HG03457 (cell line): Measurements from ENCODE around the gene BPIFA3.
"Not testable (repeated sequence)": the region's sequence is repeated elsewhere in the genome, so short reads cannot be mapped to it uniquely, and the experiment has no call there.

Experiments
- ATAC-seq: cut with Tn5 transposase; IDR thresholded peaks from one replicate; pipeline ENCODE4 v1.9.1; 2021; ENCODE audit warnings: moderate number of reproducible peaks; ENCODE audit not compliant: unreplicated experiment

BPIFA3 gene

DNA sequence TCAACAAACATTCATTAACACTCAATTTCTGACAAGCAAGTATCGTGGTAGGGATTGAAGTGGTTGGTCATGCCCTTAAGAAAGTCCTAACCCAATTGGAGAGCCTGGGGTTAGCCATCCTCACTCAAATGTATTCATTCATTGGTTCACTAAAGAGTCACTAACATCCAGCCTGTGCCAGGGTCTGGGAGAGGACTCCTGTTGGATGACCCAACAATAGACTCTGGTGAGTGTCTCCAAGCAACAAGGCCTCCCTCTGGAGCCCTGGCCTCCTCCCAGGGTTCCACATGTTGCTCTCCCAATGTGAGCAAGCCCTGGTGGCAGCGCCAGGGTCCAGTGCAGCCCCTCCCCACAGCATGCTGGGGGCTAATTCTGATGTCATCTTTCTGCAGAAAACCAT is at the start of gene BPIFA3:
BPIFA3 (plus strand) TSS at position 301 of the 400 bp plus-strand sequence. CDS start 185 bp downstream, outside the sequence.
- no peak for ATAC-seq

DNA sequence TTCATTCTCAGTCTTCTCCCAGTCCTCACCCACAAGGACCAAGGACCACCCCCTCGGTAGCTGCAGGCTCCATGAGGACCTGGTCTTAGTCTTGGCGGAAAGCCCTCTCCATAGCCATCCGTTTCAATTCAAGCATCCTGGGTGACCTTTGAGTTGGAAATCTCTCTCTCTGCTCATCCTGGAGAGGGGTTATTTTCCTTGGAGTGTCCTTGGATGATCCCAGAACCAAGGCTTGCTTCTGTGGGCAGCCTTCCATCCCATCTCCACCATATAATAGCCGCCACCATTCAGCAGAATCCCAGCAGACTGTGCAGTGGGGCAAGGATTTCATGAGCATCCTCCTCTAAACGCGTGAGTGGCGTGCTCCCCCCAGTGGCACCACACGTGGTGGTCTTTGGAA is 49.3 kb upstream of the BPIFA3 start, which contains the start of gene BPIFA2:
BPIFA2 (plus strand) TSS at position 301 of the 400 bp plus-strand sequence. CDS start 987 bp downstream, outside the sequence.
- ATAC-seq, result no peak

DNA sequence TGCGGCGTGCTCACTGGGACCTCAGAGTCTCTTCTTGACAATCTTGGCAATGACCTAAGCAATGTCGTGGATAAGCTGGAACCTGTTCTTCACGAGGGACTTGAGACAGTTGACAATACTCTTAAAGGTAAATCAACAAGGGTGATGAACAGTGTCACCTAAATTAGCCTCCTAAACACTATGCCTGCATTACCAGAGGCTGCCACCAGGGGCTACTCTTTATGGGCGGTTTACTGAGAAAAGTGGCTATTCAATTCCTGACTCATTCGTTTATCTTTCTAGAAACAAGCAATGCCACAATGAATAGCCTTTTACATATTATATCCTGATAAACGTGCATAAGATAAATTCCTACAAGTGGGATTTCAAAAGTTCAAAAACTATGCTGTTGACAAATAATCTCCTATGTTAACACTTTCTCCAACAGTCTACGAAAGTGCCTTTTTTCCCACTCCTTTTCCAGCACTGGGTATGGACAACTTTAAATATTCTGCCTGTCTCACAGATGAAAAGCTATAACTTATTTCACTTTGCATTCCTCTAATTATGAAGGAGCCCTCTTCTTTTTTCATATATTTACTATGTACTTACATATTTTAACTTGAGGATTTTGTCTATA is 47.9 kb upstream of the BPIFA3 start:
- ATAC-seq, result no peak

DNA sequence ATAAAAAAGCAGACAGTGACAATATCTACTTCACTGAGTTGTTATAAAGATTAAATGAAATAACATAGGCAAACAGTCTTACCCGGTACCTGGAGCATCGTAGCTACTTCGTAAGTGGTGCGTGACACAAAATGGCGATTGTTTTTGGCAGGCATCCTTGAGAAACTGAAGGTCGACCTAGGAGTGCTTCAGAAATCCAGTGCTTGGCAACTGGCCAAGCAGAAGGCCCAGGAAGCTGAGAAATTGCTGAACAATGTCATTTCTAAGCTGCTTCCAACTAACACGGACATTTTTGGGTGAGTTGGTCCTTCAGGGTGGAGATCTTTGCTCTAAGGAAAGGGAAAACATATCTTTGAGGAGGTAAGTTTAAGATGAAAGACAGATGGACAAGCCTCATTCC is 44.4 kb upstream of the BPIFA3 start:
- ATAC-seq, result no peak

DNA sequence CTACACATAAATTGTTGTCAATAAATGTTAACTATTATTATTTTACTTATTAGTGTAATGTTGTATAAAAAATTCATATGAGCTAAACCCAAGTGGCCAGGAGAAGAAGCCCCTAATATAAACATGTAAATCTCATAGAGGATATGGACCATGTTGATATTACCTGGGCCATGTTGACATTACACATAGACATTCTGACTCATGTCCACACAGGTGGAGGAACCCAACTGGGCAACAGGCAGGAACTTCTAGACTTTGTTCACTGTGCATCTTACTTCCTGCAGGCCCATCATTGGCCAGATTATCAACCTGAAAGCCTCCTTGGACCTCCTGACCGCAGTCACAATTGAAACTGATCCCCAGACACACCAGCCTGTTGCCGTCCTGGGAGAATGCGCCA is 42.0 kb upstream of the BPIFA3 start:
- no peak for ATAC-seq

DNA sequence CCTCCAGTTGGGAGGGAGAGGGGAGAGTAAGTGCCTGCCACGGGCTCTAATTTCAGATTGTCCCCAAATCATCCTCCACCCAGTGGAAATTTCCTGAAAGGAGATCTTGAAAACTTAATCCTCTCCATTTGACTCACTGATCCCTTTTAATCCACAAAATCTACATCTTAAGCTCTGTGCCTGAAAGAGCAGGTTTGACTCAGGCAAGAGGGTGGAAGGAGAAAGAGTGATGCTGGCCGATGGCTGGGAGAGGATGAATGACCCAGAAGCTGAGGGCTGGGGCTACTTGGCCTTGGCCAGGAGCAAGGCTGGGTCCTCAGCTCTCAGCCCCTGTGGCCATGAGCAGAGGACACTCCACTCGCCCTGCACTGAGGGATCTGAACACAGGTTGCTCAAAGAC is 41.1 kb upstream of the BPIFA3 start:
- no peak for ATAC-seq

DNA sequence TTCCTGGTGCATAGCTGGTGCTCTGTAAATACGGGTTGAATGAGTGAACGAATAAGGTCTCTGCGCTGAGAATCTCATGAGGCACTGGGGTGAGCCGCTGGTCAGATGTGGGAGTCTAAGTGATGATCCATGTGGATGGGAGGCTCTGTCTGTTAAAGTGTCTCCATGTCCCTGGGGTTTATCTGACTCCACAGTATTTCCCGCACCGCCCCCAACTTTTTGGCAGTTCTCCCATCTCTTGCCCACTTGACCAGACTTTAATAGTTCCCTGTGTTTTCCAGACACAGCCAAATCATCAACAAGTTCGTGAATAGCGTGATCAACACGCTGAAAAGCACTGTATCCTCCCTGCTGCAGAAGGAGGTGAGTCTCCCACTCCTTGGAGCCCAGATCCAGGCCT is 39.3 kb upstream of the BPIFA3 start:
- ATAC-seq, result no peak

DNA sequence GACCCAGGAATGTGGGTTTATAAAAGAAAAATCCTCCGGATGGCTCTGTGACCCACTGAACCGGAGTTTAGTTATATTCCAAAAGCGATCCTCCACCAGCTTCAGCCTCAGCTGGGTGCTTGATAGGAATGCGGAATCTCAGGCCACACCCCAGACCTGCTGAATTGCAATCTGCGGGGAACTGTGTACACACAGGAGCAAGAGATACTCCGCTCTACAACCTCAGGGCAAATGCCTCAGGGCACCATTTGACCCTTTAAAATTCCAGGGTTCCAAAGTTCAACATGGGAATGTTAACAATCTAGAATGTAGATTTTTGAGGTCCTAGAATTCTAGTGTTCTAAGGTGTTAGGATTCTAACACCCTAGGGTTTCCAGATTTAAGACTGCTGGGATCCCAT is 38.4 kb upstream of the BPIFA3 start:
- no peak for ATAC-seq

DNA sequence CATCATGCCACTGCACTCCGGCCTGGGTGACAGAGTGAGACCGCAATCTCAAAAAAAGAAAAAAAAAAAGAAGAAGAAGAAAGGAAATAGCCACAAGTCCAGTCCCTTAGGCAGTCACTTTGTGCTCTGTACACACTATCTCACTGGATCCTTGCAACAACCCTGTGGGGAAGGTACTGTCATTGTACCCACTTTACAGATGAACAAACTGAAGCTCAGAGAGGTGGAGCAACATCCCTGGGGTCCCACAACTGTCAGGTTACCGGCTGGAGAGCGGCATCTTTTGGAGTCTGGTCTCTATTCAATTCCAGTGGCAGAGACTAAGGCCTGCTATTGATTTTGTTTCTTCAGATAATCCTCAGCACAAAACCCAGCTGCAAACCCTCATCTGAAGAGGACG is 37.0 kb upstream of the BPIFA3 start:
- no peak for ATAC-seq

DNA sequence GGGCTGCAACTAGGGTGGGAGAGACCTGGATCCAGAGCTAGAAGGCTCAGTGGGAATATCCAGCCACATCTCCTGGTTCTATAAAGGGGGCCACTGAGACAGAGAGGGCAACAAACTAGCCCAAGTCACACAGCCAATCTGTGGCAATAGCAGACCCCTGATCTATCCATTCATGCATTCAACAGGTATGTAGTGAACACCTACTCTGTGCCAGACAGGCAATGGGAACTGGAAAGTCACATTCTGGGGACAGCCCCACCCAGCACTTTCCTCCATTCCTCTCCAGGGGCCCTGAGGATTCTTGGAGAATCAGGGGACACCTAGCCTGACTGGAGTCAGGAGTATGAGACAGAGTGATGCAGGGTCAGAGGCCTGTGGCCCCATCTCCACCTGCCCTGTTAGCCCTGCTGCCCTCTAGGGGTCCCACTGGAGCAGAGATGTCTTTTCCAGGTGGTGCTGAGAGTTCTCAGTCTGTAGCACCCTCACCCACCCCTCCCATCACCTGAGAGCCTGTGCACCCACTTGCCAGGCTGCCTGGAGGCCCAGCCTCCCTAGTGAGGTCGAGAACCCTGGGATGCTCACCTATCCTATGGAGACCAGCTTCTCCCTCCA is 35.6 kb upstream of the BPIFA3 start:
- no peak for ATAC-seq

DNA sequence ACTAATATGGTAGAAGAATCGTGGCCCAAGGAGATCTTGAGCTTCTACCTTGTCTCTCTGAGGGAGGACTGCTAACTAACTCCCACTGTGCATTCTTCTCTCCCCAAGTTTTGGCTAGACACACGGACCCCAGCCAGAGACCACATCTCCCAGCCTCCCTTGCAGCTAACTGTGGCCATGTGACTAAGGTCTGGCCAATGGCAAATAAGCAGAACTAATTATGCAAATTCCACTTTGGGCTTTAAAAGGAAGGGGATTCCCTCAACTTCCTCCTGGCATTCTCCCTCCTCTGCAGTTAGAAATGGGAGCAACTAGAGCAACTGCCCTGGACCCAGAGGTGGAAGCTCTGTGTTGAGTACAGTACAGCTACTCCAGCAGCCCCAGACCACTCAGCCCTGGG is 33.8 kb upstream of the BPIFA3 start:
- ATAC-seq, result no peak

DNA sequence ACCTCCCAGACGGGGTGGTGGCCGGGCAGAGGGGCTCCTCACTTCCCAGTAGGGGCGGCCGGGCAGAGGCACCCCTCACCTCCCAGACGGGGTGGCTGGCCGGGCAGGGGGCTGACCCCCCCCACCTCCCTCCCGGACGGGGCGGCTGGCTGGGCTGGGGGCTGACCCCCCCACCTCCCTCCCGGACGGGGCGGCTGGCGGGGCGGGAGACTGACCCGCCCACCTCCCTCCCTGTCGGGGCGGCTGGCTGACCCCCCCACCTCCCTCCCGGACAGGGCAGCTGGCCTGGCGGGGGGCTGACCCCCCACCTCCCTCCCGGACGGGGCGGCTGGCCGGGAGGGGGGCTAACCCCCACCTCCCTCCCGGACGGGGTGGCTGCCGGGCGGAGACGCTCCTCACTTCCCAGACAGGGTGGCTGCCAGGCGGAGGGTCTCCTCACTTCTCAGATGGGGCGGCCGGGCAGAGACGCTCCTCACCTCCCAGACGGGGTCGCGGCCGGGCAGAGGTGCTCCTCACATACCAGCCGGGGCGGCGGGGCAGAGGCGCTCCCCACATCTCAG is 32.0 kb upstream of the BPIFA3 start:
- not testable (repeated sequence) for ATAC-seq

DNA sequence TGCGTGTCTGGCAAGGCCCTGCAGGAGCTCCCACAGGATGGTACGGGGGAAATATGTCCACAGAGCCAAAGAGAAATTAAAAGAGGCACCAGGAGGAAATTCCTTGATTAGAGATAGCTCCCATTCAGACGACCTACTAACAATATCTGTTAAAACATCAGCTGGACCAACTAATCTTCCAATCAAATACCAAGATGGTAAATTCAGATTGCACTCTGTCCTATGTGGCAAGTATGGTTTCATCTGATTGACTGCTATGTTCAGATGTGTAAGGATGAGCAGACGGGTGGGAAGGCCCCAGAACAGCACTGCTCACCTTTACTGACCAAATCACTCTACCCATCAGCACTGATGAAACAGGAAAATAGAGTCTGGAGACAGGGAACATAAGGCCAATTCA is 29.7 kb upstream of the BPIFA3 start:
- no peak for ATAC-seq

DNA sequence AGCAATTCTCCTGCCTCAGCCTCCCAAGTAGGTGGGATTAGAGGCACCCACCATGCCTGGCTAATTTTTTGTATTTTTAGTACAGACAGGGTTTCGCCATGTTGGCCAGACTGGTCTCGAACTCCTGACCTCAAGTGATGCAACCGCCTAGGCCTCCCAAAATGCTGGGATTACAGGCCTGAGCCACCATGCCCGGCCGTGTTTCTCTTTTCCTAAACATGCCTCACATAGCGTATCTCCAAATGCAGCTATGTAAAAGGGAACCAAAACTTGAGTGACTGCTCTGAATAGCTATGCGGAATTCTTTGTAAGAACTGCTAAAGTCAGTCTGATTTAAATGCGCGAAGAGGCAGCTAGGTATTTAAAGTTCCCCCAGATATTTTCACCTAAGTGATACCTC is 28.7 kb upstream of the BPIFA3 start:
- no peak for ATAC-seq

DNA sequence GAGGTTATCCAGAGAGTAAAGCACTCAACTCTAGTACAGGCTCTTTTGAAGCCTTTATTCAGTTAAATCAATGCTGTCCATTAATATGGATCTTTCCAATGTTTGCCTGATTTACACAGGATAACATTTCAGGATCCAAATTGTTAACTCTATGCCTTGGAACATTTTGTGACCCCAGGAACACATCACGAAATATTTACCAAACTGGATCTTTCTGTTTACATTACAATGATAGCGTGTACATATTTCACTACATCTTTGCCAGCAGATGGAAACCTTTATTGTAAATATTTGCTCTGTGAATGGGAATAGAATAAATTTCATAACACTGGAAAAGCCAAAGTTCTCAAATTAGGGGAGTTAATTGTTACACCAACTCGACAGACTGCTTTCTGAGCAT is 25.7 kb upstream of the BPIFA3 start:
- ATAC-seq, result no peak

DNA sequence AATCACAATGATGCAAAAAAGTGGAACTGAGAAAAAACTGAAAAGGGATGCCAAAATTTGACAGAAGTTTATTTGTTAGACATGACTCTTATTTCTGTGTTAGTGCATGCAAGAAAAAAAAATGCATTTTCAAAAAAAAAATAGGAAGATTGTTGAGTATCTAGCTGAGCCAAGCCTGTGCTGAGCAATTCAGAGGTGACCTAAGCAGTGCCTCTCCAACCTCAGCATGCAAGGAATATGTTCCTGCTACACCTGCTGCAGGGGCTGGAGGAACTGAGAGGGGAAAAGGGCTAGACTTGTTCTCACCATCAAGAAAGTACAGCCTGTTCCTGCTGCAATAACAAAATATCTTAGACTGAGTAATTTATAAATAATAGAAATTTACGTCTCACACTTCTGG is 25.2 kb upstream of the BPIFA3 start:
- ATAC-seq, result no peak

DNA sequence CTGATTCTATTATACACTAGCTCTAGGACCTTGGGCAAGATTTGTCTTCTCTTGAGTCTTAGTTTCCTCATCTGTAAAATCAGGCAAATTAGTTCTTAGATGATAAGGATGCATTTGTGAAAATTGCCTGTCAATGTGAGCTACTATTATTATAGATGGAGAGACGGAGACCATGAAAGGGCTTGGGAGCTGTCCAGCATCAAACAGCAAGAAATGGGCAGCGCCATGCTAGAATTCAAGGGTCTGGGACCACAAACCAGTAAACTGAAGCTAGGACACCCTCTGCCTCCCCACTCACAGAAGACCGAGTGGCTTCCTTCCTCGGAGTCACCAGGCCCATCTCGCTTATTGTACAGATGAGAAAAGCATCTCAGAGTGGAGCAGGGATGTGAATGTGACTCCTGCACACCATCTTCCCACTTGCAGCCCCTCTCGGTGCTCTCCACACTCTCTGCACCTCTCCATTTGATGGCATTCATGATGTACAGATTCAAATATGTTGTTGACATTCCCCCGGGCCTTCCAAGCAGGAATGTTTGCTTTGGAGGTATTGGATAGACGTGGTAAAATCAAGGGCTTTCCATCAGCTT is 24.1 kb upstream of the BPIFA3 start:
- ATAC-seq, result no peak

DNA sequence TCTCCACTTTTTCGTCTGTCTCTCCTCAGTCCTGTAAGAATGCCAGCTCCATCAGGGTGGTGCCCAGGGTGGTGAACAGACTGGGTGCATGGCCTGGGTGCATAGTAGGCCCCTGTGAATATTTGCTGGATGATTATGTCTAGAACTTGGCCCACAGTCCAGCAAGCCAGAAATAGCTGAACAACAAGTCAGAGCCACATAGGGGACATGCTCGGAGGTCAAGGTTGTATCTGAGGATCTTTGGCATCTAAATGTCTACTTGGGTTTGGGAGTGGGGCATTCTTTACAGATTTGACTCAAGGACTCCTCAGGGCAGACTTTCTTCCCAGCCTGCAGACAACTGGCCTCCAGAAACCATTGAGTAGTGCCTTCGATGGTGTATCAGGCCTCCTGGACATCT is 18.1 kb upstream of the BPIFA3 start:
- no peak for ATAC-seq

DNA sequence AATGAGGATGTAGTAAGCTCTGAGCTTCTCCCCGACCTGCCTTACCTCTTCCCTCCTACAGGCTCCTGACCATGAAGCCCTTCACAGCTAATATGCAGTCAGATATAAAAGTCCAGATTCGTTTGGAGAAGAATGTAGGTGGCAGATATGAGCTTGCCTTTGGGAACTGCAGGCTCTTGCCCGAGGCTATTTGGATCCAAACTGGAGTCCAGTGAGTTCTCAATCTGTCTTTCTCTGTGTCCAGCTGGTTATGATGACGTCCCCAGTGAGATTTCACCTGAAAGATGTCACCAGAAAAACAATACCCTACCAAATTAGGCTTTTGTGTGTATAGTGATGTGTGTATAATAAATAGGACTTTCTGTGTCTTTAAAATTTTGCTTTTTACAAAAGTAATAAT is 14.7 kb upstream of the BPIFA3 start:
- no peak for ATAC-seq

DNA sequence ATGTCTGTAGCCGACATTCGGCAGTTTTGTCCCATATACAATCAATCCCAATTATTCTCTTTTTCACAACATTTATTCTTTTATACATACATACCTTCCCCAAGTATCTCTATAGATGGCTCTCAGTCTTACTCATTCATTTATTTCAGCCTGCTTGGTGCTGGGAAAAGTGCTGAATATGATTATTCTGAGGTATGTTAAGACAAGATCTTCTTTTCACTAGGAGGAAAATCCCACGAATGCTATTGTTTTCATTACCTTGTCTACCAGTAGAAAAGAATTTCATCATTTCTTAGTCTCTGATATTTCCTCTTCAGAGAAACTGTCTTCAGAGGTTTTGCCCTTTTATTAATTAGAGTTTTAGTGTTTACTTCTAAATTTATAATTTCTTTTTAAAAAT is 13.7 kb upstream of the BPIFA3 start:
- no peak for ATAC-seq

DNA sequence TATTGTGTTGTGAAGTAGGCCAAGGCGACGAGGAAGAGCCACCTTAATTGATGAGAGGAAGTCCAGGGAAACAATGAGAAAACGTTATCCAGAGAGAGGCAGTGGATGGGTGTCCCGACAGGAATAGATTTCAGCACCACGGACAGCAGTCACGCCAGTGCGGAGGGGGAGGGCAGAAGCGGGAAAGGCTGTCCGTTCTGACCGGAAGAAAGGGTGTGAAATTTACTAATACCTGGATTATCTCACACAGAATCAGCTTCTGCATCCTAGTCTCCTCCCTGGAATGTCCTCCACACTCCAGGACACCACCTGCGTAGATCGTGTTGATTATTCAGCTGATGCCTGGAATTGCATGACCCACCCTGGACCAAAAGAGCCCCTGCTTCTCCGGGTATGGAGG is 7.4 kb upstream of the BPIFA3 start:
- no peak for ATAC-seq

DNA sequence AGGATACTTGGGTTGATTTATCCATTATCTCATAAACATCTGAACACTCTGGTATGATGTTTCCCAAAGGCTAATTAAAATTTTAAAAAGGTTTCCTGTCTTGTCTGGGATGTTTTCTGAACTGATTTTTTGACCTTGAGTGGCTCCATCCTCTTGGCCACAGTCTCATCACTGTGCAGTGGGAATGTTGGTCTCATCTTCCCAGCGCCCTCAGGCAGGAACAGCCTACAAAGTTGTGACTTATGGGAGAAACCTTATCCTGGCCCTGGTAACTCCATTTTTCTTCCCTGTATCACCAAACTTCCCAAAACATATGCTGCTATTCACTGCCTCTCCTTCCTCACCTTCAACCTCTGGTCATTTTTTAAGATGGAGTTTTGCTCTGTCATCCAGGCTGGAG is 6.8 kb upstream of the BPIFA3 start:
- no peak for ATAC-seq
